Thoracic aorta (tissue), 2 donors: ENCODE results near the gene PIGN. TPM values are rescaled to one million over a fixed set of nuclear protein-coding genes. Genes with fewer than 3 reads are reported as not detected.

Experiments used
- ATAC-seq: fragments of 150-250 bp; one replicate; pipeline ENCODE4 v1.8.0; 2017; ENCODE audit warnings: low read depth; ENCODE audit not compliant: insufficient number of reproducible peaks, low FRiP score
- DNase-seq: peaks from one replicate; pipeline ENCODE4 v3.0.0-alpha.2; 2020; ENCODE audit warnings: low spot score
- H3K27ac ChIP-seq, 2 donors: fragments of 200-600 bp; sonication (generic); 1 replicate in 1 of 2; 2 replicates in 1 of 2; pipeline ENCODE4 v1.5.1; 2016; ENCODE audit warnings: mild to moderate bottlenecking in 2 of 2, moderate library complexity in 2 of 2
- H3K27me3 ChIP-seq: fragments of 200-600 bp; sonication (generic); replicated peaks from 2 replicates; pipeline ENCODE4 v1.6.0; 2016; ENCODE audit warnings: mild to moderate bottlenecking; ENCODE audit not compliant: insufficient read depth
- H3K36me3 ChIP-seq: fragments of 200-600 bp; sonication (generic); one replicate; pipeline ENCODE4 v1.5.1; 2016
- H3K4me1 ChIP-seq, 2 donors: fragments of 200-600 bp; sonication (generic); 1 replicate in 1 of 2; 2 replicates in 1 of 2; pipeline versions ENCODE4 v1.5.1 to v1.6.0; 2016; ENCODE audit warnings: low read depth in 2 of 2, mild to moderate bottlenecking in 1 of 2; ENCODE audit not compliant: control insufficient read depth in 1 of 2
- H3K4me3 ChIP-seq: fragments of 200-600 bp; sonication (generic); 2 replicates; pipeline ENCODE4 v1.5.1; 2016; ENCODE audit warnings: mild to moderate bottlenecking
- H3K9me3 ChIP-seq: fragments of 200-600 bp; sonication (generic); 2 replicates; pipeline ENCODE4 v1.5.1; 2016
- CTCF ChIP-seq: fragments of 200-600 bp; sonication (generic); IDR thresholded peaks from one replicate; pipeline ENCODE4 v1.5.1; 2019; ENCODE audit warnings: antibody characterized with exemption
- total RNA-seq, 2 donors: library from RNA; depleted of rRNA; stranded (reverse); fragments of >200 nt; gene quantifications; one replicate each; pipeline versions ENCODE4 v1.1.0 to v1.2.3, GENCODE V29; 2016

PIGN gene
- total RNA-seq, 2 donors from 2014 or later: 24.2 to 31.8 TPM

GRCh38 chr18:62009521-62009920, 177.3 kb downstream of the PIGN start:
- no peak for TF ChIP-seq CTCF
- no peaks in the 10 kb centered on the region for H3K9me3 ChIP-seq
- no peak overlapping the region for H3K27ac ChIP-seq
- H3K4me3 ChIP-seq: no peak overlapping the region
- no peak for DNase-seq
- H3K36me3 ChIP-seq: no peaks in the 10 kb centered on the region
- no peaks in the 10 kb centered on the region for H3K4me1 ChIP-seq
- no peaks in the 10 kb centered on the region for H3K27me3 ChIP-seq
- no peak for ATAC-seq

- H3K36me3 ChIP-seq: no peaks in the 10 kb centered on the region
- peaks cover 0 to 10% of the 10 kb centered on the region in 2 donors for H3K4me1 ChIP-seq
- no peak overlapping the region for H3K27ac ChIP-seq
- ATAC-seq (no peak), DNase-seq (no peak)
- no peak overlapping the region for H3K4me3 ChIP-seq
- no peak for TF ChIP-seq CTCF
- H3K9me3 ChIP-seq: no peaks in the 10 kb centered on the region
- H3K27me3 ChIP-seq: no peaks in the 10 kb centered on the region
These were observed 185.5 kb downstream of the PIGN start for GRCh38 chr18:62001396-62001795.

GRCh38 chr18:61998957-61999356, 187.9 kb downstream of the PIGN start:
- peaks cover 0 to 11% of the 10 kb centered on the region in 2 donors for H3K4me1 ChIP-seq
- no peak for TF ChIP-seq CTCF
- H3K4me3 ChIP-seq: no peak overlapping the region
- peak; percentile 27 for ATAC-seq
- H3K27me3 ChIP-seq: no peaks in the 10 kb centered on the region
- H3K9me3 ChIP-seq: no peaks in the 10 kb centered on the region
- H3K36me3 ChIP-seq: no peaks in the 10 kb centered on the region
- H3K27ac ChIP-seq: peak overlapping the region in 1 of 2 donors; percentile 50
- DNase-seq: no peak

GRCh38 chr18:61998335-61998734, 188.5 kb downstream of the PIGN start:
- DNase-seq (no peak), ATAC-seq (no peak)
- Histone ChIP-seq H3K9me3 (no peaks in the 10 kb centered on the region), H3K27me3 (no peaks in the 10 kb centered on the region), H3K4me3 (no peak overlapping the region), H3K27ac (peak overlapping the region in 1 of 2 donors; percentile 50), H3K36me3 (no peaks in the 10 kb centered on the region), H3K4me1 (peaks cover 4 to 17% of the 10 kb centered on the region in 2 donors)
- TF ChIP-seq CTCF: no peak

- no peak for DNase-seq
- Histone ChIP-seq H3K9me3 (no peaks in the 10 kb centered on the region), H3K4me3 (no peak overlapping the region), H3K4me1 (peaks cover 27 to 43% of the 10 kb centered on the region in 2 donors), H3K36me3 (no peaks in the 10 kb centered on the region), H3K27me3 (no peaks in the 10 kb centered on the region), H3K27ac (no peak overlapping the region)
- TF ChIP-seq CTCF: no peak
- no peak for ATAC-seq
These were observed 191.2 kb downstream of the PIGN start for GRCh38 chr18:61995618-61996017.
